Left ventricle myocardium inferior (tissue), 1 donor: ENCODE results near the gene PDZD2. TPM values are rescaled to one million over a fixed set of nuclear protein-coding genes. Genes with fewer than 3 reads are reported as not detected.

Source experiments
- DNase-seq: peaks from one replicate; pipeline ENCODE4 v3.0.0-alpha.2; 2020
- H3K27ac ChIP-seq: fragments of 200-600 bp; replicated peaks from 2 replicates; pipeline ENCODE4 v1.8.0; 2021
- H3K27me3 ChIP-seq: fragments of 200-600 bp; 2 replicates; pipeline ENCODE4 v1.8.0; 2021; ENCODE audit warnings: low read depth
- H3K36me3 ChIP-seq: fragments of 200-600 bp; 2 replicates; pipeline ENCODE4 v1.8.0; 2021
- H3K4me1 ChIP-seq: fragments of 200-600 bp; 2 replicates; pipeline ENCODE4 v1.8.0; 2021
- H3K4me3 ChIP-seq: fragments of 200-600 bp; 2 replicates; pipeline ENCODE4 v1.8.0; 2021; ENCODE audit warnings: mild to moderate bottlenecking, moderate library complexity
- H3K9me3 ChIP-seq: fragments of 200-600 bp; replicated peaks from 2 replicates; pipeline ENCODE4 v1.8.0; 2021
- intact Hi-C: fragments of 100-400 bp; cut with micrococcal nuclease; formaldehyde crosslinking; loops from one replicate; pipeline ENCODE4 v1.11.0; 2022
- total RNA-seq: library from RNA; stranded (reverse); fragmentation: NEBNext Ultra II Directional; extraction: Animal tissue kit (Norgen Biotek cat#: 25700); gene quantifications from one replicate; pipeline ENCODE4 v1.2.1, GENCODE V29; 2021
- TF ChIP-seq, protein P1 (sequence below): fragments of 200-600 bp; IDR thresholded peaks from 2 replicates; pipeline ENCODE4 v1.8.0; 2021; ENCODE audit warnings: antibody characterized with exemption, mild to moderate bottlenecking, borderline replicate concordance
- donor health status: DM: no; HTN: yes; CAD: no; lungs with severe emphysema.

The PDZD2 gene
- total RNA-seq, 1 donor from 2014 or later: 120 TPM

DNA sequence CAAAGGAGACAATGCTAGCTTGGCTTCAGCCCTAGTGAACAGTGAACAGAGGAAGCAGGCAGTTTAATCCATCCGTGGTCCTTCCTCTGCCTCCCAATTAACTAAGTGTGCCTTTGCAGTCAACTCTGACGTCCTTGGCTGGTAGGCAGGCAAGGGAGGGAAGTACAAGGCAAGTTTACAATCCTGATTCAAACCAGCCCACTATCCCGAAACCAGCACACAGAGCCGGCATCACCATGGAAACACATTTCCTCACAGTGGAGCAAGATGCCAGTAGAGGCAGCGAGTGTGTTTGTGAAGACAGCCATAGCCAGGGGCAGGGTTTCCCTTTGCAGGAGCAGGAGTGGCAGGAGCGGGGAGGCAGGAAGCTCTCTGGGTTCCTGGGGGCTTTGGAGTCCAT, 461.3 kb downstream of the PDZD2 start:
- no peak for DNase-seq
- Histone ChIP-seq H3K27ac (peak overlapping the region; percentile 75), H3K9me3 (no peaks in the 10 kb centered on the region), H3K27me3 (no peaks in the 10 kb centered on the region), H3K36me3 (peaks cover 49% of the 10 kb centered on the region), H3K4me3 (no peak overlapping the region), H3K4me1 (peaks cover 40% of the 10 kb centered on the region)
- intact Hi-C loops: no loop called here
- TF ChIP-seq, protein P1, sequence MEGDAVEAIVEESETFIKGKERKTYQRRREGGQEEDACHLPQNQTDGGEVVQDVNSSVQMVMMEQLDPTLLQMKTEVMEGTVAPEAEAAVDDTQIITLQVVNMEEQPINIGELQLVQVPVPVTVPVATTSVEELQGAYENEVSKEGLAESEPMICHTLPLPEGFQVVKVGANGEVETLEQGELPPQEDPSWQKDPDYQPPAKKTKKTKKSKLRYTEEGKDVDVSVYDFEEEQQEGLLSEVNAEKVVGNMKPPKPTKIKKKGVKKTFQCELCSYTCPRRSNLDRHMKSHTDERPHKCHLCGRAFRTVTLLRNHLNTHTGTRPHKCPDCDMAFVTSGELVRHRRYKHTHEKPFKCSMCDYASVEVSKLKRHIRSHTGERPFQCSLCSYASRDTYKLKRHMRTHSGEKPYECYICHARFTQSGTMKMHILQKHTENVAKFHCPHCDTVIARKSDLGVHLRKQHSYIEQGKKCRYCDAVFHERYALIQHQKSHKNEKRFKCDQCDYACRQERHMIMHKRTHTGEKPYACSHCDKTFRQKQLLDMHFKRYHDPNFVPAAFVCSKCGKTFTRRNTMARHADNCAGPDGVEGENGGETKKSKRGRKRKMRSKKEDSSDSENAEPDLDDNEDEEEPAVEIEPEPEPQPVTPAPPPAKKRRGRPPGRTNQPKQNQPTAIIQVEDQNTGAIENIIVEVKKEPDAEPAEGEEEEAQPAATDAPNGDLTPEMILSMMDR: no peak

DNA sequence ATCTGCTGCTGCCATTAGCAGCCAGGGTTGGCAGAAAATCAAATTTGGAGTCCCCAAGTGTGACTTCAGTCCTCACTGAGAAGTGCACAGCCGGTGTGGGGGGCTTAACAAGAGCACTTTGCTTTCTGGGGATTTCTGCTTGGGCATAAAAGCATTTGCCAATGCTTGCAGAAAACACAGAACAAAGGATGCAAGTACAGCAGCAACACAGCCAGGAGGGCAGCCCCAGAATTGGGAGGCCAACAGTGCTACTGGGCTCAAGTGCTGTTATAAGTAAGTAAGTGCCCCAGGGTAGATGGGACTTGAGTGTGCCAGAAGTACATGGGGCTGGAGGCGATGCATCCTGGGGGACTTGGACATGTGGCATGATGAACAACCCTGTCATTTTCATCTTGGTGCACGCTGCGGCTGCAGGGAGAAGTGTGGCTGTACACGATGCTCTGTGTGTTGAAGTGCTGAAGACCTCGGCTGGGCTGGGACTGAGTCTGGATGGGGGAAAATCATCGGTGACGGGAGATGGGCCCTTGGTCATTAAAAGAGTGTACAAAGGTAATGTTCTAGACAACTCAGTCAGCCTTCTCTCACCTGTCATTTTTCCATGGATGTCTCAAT, 461.9 kb downstream of the PDZD2 start:
- no peak overlapping the region for H3K4me3 ChIP-seq
- no peaks in the 10 kb centered on the region for H3K9me3 ChIP-seq
- H3K27me3 ChIP-seq: no peaks in the 10 kb centered on the region
- TF ChIP-seq, protein P1: no peak
- no peak for DNase-seq
- intact Hi-C loops: no loop called here
- H3K36me3 ChIP-seq: peaks cover 55% of the 10 kb centered on the region
- H3K4me1 ChIP-seq: peaks cover 36% of the 10 kb centered on the region
- peak overlapping the region; percentile 75 for H3K27ac ChIP-seq

DNA sequence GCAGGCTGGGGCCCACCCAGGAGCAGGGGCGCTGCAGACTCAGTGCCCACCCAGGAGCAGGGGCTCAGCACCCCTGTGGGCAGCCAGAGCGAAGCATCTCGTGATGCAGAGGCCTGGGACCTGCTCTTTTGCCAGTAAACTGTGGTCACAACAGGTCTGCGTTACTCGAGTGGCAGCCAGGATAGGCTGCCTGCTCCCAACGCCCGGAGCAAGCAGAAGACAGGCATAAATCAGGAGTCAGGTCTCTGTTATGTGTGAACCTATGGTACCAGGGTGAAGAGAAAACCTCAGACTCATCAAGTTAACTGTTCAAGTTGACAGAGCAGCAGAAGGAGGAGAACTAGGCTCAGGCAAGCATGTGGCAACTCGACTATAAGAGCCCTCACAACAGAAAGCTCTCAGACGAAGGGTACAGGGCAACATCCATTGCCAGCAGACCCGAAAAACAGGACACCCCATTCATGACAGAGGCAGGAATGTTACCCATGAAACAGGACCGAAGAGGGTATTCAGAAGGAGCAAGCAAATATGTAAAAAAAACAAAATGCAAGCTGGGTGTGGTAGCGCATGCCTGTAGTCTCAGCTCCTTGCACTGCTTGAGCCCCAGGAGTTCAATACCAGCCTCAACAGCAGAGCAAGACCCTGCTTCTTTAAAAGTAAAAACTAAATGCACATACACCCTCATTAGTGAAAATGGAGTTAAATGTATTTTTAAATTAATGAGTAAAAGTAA, 463.5 kb downstream of the PDZD2 start:
- no peaks in the 10 kb centered on the region for H3K27me3 ChIP-seq
- no peak overlapping the region for H3K4me3 ChIP-seq
- no peak overlapping the region for H3K27ac ChIP-seq
- TF ChIP-seq, protein P1: no peak
- no peaks in the 10 kb centered on the region for H3K9me3 ChIP-seq
- H3K4me1 ChIP-seq: peaks cover 36% of the 10 kb centered on the region
- intact Hi-C loops: no loop called here
- H3K36me3 ChIP-seq: peaks cover 65% of the 10 kb centered on the region
- DNase-seq: no peak

DNA sequence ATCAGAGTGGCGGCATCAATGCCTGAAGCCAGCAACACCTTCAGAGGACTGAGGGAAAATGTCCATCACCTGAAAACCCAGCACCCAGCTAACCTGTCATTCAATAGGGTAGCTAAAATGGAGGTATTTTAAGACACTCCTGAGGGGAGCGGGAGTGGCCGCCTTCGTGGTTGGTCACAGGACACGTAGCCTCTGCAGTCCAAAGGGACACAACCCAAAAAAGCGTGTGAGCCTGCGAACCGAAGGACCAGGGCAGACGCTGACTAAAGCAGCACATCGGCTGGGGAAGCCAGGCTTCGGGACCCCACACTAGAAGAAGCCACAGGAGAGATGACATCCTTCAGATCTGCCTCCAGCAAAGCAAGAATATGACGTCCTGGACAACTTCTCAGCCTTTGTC, 464.6 kb downstream of the PDZD2 start:
- DNase-seq: no peak
- intact Hi-C loops: no loop called here
- peaks cover 70% of the 10 kb centered on the region for H3K36me3 ChIP-seq
- H3K27me3 ChIP-seq: no peaks in the 10 kb centered on the region
- TF ChIP-seq, protein P1: no peak
- H3K27ac ChIP-seq: no peak overlapping the region
- peaks cover 29% of the 10 kb centered on the region for H3K4me1 ChIP-seq
- no peak overlapping the region for H3K4me3 ChIP-seq
- no peaks in the 10 kb centered on the region for H3K9me3 ChIP-seq

DNA sequence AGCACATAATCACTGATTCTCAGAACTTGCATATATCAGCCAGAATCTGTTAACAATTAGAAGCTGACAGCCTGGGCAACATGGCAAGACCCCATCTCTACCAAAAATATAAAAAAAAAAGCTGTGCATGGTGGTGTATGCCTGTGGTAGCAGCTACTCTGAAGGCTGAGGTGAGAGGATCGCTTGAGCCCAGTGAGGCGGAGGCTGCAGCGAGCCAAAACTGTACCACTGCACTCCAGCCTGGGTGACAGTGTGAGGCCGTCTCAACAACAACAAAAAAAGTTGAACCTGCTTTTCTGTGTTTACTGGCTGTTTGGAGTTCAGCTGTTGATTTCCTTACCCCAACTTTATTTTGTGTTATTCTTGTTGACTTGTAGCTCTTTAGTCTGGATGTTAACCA, 468.4 kb downstream of the PDZD2 start:
- H3K36me3 ChIP-seq: peaks cover 96% of the 10 kb centered on the region
- no peaks in the 10 kb centered on the region for H3K9me3 ChIP-seq
- intact Hi-C loops: no loop called here
- H3K4me3 ChIP-seq: no peak overlapping the region
- no peak overlapping the region for H3K27ac ChIP-seq
- DNase-seq: no peak
- no peaks in the 10 kb centered on the region for H3K27me3 ChIP-seq
- peaks cover 5% of the 10 kb centered on the region for H3K4me1 ChIP-seq
- TF ChIP-seq, protein P1: no peak
